Adrenal gland (tissue), 5 donors: ENCODE results near the gene DCTPP1.

Experiments used
- POLR2A ChIP-seq, 2 donors: fragments of 450-650 bp; IDR thresholded peaks; one replicate each; pipeline ENCODE4 v1.6.1; 2017; ENCODE audit warnings: antibody characterized with exemption in 2 of 2, mild to moderate bottlenecking in 2 of 2, moderate library complexity in 1 of 2
- TF ChIP-seq, protein P1 (sequence below), 6 experiments: fragments of 450-650 bp in 4 of 6; fragments of 200-600 bp in 2 of 6; sonication (generic) in 1 of 6; IDR thresholded peaks; 1 replicate in 5 of 6; 2 replicates in 1 of 6; pipeline versions ENCODE4 v1.5.1 to v1.8.0; 2016 to 2021; ENCODE audit warnings: antibody characterized with exemption in 6 of 6, mild to moderate bottlenecking in 2 of 6, moderate library complexity in 1 of 6
- donor health status: DM: no; HTN: no; CAD: no.

DNA sequence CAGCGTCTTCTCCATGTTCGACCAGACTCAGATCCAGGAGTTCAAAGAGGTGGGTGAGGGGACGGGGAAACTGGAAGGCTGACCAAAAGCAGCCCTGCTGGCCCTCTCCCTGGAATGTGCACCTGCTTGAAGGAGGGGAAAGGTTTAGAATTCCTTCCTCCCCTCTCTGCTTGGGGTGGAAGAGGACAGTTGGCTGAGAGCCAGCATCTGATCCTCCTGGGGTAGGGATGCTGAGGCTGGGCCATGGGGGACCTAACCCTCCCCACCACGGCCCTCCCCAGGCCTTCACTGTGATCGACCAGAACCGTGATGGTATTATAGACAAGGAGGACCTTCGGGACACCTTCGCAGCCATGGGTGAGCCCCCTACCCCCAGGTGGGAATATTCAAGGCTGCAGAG lies 54.0 kb downstream of the DCTPP1 start:
- TF ChIP-seq, protein P1, sequence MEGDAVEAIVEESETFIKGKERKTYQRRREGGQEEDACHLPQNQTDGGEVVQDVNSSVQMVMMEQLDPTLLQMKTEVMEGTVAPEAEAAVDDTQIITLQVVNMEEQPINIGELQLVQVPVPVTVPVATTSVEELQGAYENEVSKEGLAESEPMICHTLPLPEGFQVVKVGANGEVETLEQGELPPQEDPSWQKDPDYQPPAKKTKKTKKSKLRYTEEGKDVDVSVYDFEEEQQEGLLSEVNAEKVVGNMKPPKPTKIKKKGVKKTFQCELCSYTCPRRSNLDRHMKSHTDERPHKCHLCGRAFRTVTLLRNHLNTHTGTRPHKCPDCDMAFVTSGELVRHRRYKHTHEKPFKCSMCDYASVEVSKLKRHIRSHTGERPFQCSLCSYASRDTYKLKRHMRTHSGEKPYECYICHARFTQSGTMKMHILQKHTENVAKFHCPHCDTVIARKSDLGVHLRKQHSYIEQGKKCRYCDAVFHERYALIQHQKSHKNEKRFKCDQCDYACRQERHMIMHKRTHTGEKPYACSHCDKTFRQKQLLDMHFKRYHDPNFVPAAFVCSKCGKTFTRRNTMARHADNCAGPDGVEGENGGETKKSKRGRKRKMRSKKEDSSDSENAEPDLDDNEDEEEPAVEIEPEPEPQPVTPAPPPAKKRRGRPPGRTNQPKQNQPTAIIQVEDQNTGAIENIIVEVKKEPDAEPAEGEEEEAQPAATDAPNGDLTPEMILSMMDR (IDR thresholded peaks at IDR 0.05): no peak
- no peak for TF ChIP-seq POLR2A (IDR thresholded peaks at IDR 0.05)
